GM10266 (cell line): ENCODE measurements around the gene NPFFR1.

Experiments
- DNase-seq: peaks from one replicate; pipeline ENCODE4 v3.0.0; 2012; ENCODE audit errors: extremely low spot score
- TF ChIP-seq, protein P1 (sequence below): IDR thresholded peaks from 2 replicates; pipeline ENCODE4 v1.5.1; 2012; ENCODE audit warnings: mild to moderate bottlenecking, low read depth; ENCODE audit not compliant: control insufficient read depth, insufficient read depth; ENCODE audit errors: missing control alignments

Gene NPFFR1

DNA sequence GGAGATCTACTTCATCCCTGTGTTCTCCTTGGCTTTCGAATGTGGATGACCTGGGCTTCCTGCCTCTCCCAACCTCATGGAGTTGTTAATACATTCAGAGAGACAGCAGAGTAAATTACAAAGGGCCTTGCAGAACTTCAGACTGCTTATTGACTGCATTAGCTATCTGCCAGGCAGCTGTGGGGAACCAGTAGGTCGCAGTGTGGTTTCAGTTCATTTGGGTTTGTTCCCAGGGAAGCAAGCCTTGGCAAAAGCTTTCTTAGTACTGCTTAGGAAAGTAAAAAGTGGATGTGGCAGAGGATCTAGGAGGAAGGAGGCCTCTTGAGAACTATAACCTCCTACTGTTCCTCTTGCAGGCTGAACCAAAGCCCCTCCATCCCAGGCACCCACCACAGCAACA lies 9.2 kb downstream of the NPFFR1 start:
- no peak for DNase-seq
- TF ChIP-seq, protein P1, sequence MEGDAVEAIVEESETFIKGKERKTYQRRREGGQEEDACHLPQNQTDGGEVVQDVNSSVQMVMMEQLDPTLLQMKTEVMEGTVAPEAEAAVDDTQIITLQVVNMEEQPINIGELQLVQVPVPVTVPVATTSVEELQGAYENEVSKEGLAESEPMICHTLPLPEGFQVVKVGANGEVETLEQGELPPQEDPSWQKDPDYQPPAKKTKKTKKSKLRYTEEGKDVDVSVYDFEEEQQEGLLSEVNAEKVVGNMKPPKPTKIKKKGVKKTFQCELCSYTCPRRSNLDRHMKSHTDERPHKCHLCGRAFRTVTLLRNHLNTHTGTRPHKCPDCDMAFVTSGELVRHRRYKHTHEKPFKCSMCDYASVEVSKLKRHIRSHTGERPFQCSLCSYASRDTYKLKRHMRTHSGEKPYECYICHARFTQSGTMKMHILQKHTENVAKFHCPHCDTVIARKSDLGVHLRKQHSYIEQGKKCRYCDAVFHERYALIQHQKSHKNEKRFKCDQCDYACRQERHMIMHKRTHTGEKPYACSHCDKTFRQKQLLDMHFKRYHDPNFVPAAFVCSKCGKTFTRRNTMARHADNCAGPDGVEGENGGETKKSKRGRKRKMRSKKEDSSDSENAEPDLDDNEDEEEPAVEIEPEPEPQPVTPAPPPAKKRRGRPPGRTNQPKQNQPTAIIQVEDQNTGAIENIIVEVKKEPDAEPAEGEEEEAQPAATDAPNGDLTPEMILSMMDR: no peak

DNA sequence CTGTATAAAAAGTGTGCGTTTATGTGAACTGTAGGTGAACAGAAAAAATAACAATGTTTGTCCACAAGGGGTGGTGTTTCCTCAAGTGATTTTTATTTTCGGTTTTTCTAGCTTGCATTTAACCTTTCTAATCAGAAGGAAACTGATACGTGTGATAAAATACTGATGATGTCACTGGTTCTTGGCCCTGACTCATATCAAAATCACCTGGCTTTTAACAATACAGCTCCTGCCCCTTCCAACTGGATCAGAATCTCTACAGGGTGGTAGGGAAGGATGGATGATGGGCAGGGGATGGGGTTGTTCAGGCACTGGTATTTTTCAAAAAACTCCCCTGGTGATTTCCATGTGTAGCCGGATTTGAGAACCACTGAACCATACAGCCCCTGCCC lies 10.9 kb downstream of the NPFFR1 start:
- peak; percentile 72 for DNase-seq
- TF ChIP-seq, protein P1: peak; percentile 40

DNA sequence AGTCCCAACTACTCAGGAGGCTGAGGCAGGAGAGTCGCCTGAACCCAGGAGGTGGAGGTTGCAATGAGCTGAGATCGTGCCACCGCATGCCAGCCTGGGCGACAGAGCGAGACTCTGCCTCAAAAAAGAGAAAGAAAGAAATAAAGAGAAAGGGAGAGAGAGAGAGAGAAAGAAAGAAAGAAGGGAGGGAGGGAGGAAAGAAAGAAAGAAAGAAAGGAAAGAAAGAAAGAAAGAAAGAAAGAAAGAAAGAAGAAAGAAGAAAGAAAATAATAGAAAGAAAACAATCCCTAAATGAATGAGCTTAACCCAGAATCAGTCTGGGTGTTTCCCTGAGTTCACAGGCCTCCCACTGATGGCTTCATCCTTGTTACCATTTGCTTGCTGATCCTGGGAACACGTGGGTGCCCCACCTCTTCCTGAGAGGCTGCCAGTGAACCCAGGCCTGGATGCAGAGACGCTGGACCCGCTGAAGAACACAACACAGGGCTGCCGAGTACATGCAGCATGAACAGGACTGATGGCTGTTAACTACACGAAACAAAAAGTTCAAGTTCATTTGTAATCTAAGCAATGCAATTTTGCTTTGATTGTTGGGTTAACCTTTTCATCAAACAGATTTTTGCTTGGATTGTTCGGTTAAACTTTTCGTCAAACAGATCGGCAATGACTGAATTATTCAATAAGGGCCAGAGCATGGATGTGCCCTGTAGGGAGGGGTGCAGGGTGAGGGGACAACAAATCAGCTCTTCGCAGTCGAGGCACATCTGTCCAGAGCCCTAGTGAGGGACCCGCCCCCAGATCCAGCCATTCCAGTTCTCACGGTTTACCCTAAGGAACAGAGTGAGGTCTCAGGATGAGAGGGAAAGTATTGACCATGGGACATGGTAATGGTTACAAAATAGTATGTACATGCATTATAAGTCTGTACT lies 11.5 kb downstream of the NPFFR1 start:
- no peak for DNase-seq
- TF ChIP-seq, protein P1: no peak

DNA sequence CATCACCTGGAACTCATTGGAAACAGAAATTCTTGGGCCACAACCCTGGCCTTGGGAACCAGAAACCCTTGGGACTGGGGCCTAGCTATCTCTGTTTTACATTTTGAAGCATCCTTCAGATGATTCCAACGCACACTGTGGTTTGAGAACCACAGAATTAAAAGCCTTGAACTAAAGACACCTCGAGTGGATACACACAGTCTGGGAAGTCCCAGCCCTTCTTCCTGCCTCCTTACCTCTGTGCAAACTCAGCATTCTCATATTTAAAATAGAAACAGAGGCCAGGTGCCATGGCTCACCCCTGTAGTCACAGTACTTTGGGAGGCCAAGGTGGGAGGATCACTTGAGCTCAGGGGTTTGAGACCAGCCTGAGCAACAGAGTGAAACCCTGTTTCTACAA lies 12.9 kb downstream of the NPFFR1 start:
- DNase-seq: no peak
- TF ChIP-seq, protein P1: no peak

DNA sequence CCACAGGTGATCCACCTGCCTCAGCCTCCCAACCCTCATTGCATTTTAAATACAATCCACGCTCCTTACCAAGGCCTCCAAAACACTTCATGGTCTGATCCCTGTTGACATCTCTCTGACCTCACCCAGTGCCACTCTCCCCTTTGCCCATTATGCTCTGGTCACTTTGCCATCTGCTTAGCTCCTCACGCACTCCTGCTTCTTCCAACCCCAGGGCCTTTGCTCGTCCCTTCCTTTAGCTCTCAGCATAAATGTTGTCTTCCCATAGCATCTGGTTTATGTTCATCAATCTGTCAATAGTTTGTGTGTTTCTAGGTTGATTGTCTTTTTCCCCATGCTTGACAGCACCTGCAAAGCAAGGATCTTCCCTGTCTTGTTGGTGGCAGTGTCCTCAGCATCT lies 14.1 kb downstream of the NPFFR1 start:
- TF ChIP-seq, protein P1: no peak

DNA sequence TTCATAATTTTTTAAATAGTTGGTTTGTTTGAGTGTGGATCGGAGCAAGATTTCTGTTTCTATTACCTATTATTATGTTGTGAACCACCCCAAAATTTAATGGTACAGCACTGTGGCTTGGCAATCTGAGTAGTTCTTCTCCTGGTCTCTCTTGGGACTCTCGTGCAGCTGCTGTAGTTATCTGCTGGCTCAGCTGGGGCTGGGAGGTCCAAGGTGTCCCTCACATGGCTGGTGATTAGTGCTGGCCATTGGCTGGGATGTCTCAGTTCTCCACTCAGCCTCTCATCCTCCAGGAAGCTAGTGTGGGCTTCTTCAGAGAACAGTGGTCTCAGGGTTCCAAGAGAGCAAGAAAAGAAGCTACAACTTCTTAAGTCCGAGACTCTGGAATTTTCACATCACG lies 15.4 kb downstream of the NPFFR1 start:
- TF ChIP-seq, protein P1: no peak
- no peak for DNase-seq

More for the DNA sequence above, 14.1 kb downstream of the NPFFR1 start:
- no peak for DNase-seq
